ENCODE measurements around the gene PPP2R2C. TPM values are rescaled to one million over a fixed set of nuclear protein-coding genes. Genes with fewer than 3 reads are reported as not detected.

PPP2R2C gene
- polyA plus RNA-seq, 4 donors, result 0.16 to 2.3 (median 0.81) TPM; not detected in 1

GRCh38 chr4:6288342-6288741, 184.1 kb downstream of the PPP2R2C start:
- FAIRE-seq (no peak), DNase-seq (no peak)
- Histone ChIP-seq H3K36me3 (ENCODE audit: control insufficient read depth in 3 of 3, insufficient read depth in 2 of 3, low read depth in 1 of 3, low read length in 3 of 3) (peaks cover 0 to 85% (median 3%) of the 10 kb centered on the region in 3 donors), H3K27ac (ENCODE audit: low read depth in 1 of 3, low read length in 2 of 3) (no peak overlapping the region), H3K4me1 (ENCODE audit: control insufficient read depth in 3 of 3, insufficient read depth in 2 of 3, low read depth in 1 of 3, low read length in 2 of 3) (no peaks in the 10 kb centered on the region), H3K4me3 (ENCODE audit: low read depth in 1 of 3, low read length in 3 of 3) (no peak overlapping the region), H3K9me3 (ENCODE audit: control insufficient read depth in 2 of 2, insufficient read depth in 1 of 2, low read depth in 1 of 2, low read length in 1 of 2) (no peaks in the 10 kb centered on the region), H3K27me3 (ENCODE audit: control insufficient read depth in 3 of 3, insufficient read depth in 3 of 3, low read length in 3 of 3) (no peaks in the 10 kb centered on the region)
- WGBS, 3 donors, result 96 to 98% (median 96%) methylated on average over 5 of the region's 5 CpGs

GRCh38 chr4:6287017-6287788, 185.2 kb downstream of the PPP2R2C start:
- peaks cover 0 to 81% (median 3%) of the 10 kb centered on the region in 3 donors for H3K36me3 ChIP-seq (ENCODE audit: control insufficient read depth in 3 of 3, insufficient read depth in 2 of 3, low read depth in 1 of 3, low read length in 3 of 3)
- DNase-seq, result no peak
- no peak overlapping the region for H3K4me3 ChIP-seq (ENCODE audit: low read depth in 1 of 3, low read length in 3 of 3)
- 93 to 96% (median 95%) methylated on average over 16 of the region's 16 CpGs for WGBS, 3 donors
- no peaks in the 10 kb centered on the region for H3K27me3 ChIP-seq (ENCODE audit: control insufficient read depth in 3 of 3, insufficient read depth in 3 of 3, low read length in 3 of 3)
- H3K9me3 ChIP-seq (ENCODE audit: control insufficient read depth in 2 of 2, insufficient read depth in 1 of 2, low read depth in 1 of 2, low read length in 1 of 2), result no peaks in the 10 kb centered on the region
- no peak overlapping the region for H3K27ac ChIP-seq (ENCODE audit: low read depth in 1 of 3, low read length in 2 of 3)
- H3K4me1 ChIP-seq (ENCODE audit: control insufficient read depth in 3 of 3, insufficient read depth in 2 of 3, low read depth in 1 of 3, low read length in 2 of 3), result no peaks in the 10 kb centered on the region
- FAIRE-seq, result no peak

- WGBS, 3 donors, result 88 to 92% (median 89%) methylated on average over 4 of the region's 4 CpGs
Observed at GRCh38 chr4:6283282-6283681, 189.1 kb downstream of the PPP2R2C start.

GRCh38 chr4:6282314-6282771, 190.1 kb downstream of the PPP2R2C start:
- H3K36me3 ChIP-seq (ENCODE audit: control insufficient read depth in 3 of 3, insufficient read depth in 2 of 3, low read depth in 1 of 3, low read length in 3 of 3), result peaks cover 0 to 85% (median 3%) of the 10 kb centered on the region in 3 donors
- H3K27ac ChIP-seq (ENCODE audit: low read depth in 1 of 3, low read length in 2 of 3), result peak overlapping the region in 1 of 3 donors; percentile 4
- H3K27me3 ChIP-seq (ENCODE audit: control insufficient read depth in 3 of 3, insufficient read depth in 3 of 3, low read length in 3 of 3), result no peaks in the 10 kb centered on the region
- 52 to 72% (median 72%) methylated on average over 6 of the region's 6 CpGs for WGBS, 3 donors
- DNase-seq, result no peak
- no peak overlapping the region for H3K4me3 ChIP-seq (ENCODE audit: low read depth in 1 of 3, low read length in 3 of 3)
- peaks cover 7 to 28% (median 16%) of the 10 kb centered on the region in 3 donors for H3K4me1 ChIP-seq (ENCODE audit: control insufficient read depth in 3 of 3, insufficient read depth in 2 of 3, low read depth in 1 of 3, low read length in 2 of 3)
- no peaks in the 10 kb centered on the region for H3K9me3 ChIP-seq (ENCODE audit: control insufficient read depth in 2 of 2, insufficient read depth in 1 of 2, low read depth in 1 of 2, low read length in 1 of 2)
- FAIRE-seq, result no peak

More at GRCh38 chr4:6283282-6283681, 189.1 kb downstream of the PPP2R2C start:
- Histone ChIP-seq H3K4me1 (ENCODE audit: control insufficient read depth in 3 of 3, insufficient read depth in 2 of 3, low read depth in 1 of 3, low read length in 2 of 3) (peaks cover 4 to 19% (median 14%) of the 10 kb centered on the region in 3 donors), H3K27ac (ENCODE audit: low read depth in 1 of 3, low read length in 2 of 3) (no peak overlapping the region), H3K4me3 (ENCODE audit: low read depth in 1 of 3, low read length in 3 of 3) (no peak overlapping the region), H3K9me3 (ENCODE audit: control insufficient read depth in 2 of 2, insufficient read depth in 1 of 2, low read depth in 1 of 2, low read length in 1 of 2) (no peaks in the 10 kb centered on the region), H3K36me3 (ENCODE audit: control insufficient read depth in 3 of 3, insufficient read depth in 2 of 3, low read depth in 1 of 3, low read length in 3 of 3) (peaks cover 0 to 85% (median 3%) of the 10 kb centered on the region in 3 donors), H3K27me3 (ENCODE audit: control insufficient read depth in 3 of 3, insufficient read depth in 3 of 3, low read length in 3 of 3) (no peaks in the 10 kb centered on the region)
- no peak for DNase-seq
- no peak for FAIRE-seq

- FAIRE-seq (no peak), DNase-seq (no peak)
- WGBS, 3 donors, result 73 to 90% (median 90%) methylated on average over 20 of the region's 20 CpGs
- Histone ChIP-seq H3K4me1 (ENCODE audit: control insufficient read depth in 3 of 3, insufficient read depth in 2 of 3, low read depth in 1 of 3, low read length in 2 of 3) (peaks cover 7 to 35% (median 16%) of the 10 kb centered on the region in 3 donors), H3K27ac (ENCODE audit: low read depth in 1 of 3, low read length in 2 of 3) (peak overlapping the region in 1 of 3 donors; percentile 4), H3K27me3 (ENCODE audit: control insufficient read depth in 3 of 3, insufficient read depth in 3 of 3, low read length in 3 of 3) (no peaks in the 10 kb centered on the region), H3K36me3 (ENCODE audit: control insufficient read depth in 3 of 3, insufficient read depth in 2 of 3, low read depth in 1 of 3, low read length in 3 of 3) (peaks cover 0 to 79% (median 3%) of the 10 kb centered on the region in 3 donors), H3K4me3 (ENCODE audit: low read depth in 1 of 3, low read length in 3 of 3) (no peak overlapping the region), H3K9me3 (ENCODE audit: control insufficient read depth in 2 of 2, insufficient read depth in 1 of 2, low read depth in 1 of 2, low read length in 1 of 2) (no peaks in the 10 kb centered on the region)
Observed at GRCh38 chr4:6281436-6282313, 190.7 kb downstream of the PPP2R2C start.

- H3K4me3 ChIP-seq (ENCODE audit: low read depth in 1 of 3, low read length in 3 of 3), result no peak overlapping the region
- H3K27ac ChIP-seq (ENCODE audit: low read depth in 1 of 3, low read length in 2 of 3), result no peak overlapping the region
- peaks cover 9 to 46% (median 16%) of the 10 kb centered on the region in 3 donors for H3K4me1 ChIP-seq (ENCODE audit: control insufficient read depth in 3 of 3, insufficient read depth in 2 of 3, low read depth in 1 of 3, low read length in 2 of 3)
- H3K9me3 ChIP-seq (ENCODE audit: control insufficient read depth in 2 of 2, insufficient read depth in 1 of 2, low read depth in 1 of 2, low read length in 1 of 2), result no peaks in the 10 kb centered on the region
- no peaks in the 10 kb centered on the region for H3K27me3 ChIP-seq (ENCODE audit: control insufficient read depth in 3 of 3, insufficient read depth in 3 of 3, low read length in 3 of 3)
- peak in 1 of 2 donors; percentile 81 for DNase-seq
- H3K36me3 ChIP-seq (ENCODE audit: control insufficient read depth in 3 of 3, insufficient read depth in 2 of 3, low read depth in 1 of 3, low read length in 3 of 3), result peaks cover 0 to 70% (median 3%) of the 10 kb centered on the region in 3 donors
- WGBS, 3 donors, result 52 to 80% (median 70%) methylated on average over 16 of the region's 16 CpGs
- no peak for FAIRE-seq
Observed at GRCh38 chr4:6280365-6280996, 191.9 kb downstream of the PPP2R2C start.

GRCh38 chr4:6279582-6280289, 192.7 kb downstream of the PPP2R2C start:
- Histone ChIP-seq H3K4me1 (ENCODE audit: control insufficient read depth in 3 of 3, insufficient read depth in 2 of 3, low read depth in 1 of 3, low read length in 2 of 3) (peaks cover 9 to 50% (median 16%) of the 10 kb centered on the region in 3 donors), H3K4me3 (ENCODE audit: low read depth in 1 of 3, low read length in 3 of 3) (no peak overlapping the region), H3K27ac (ENCODE audit: low read depth in 1 of 3, low read length in 2 of 3) (peak overlapping the region in 2 of 3 donors; percentile 67 to 92), H3K36me3 (ENCODE audit: control insufficient read depth in 3 of 3, insufficient read depth in 2 of 3, low read depth in 1 of 3, low read length in 3 of 3) (peaks cover 0 to 66% (median 3%) of the 10 kb centered on the region in 3 donors), H3K9me3 (ENCODE audit: control insufficient read depth in 2 of 2, insufficient read depth in 1 of 2, low read depth in 1 of 2, low read length in 1 of 2) (no peaks in the 10 kb centered on the region), H3K27me3 (ENCODE audit: control insufficient read depth in 3 of 3, insufficient read depth in 3 of 3, low read length in 3 of 3) (no peaks in the 10 kb centered on the region)
- 62 to 83% (median 71%) methylated on average over 14 of the region's 14 CpGs for WGBS, 3 donors
- FAIRE-seq (no peak), DNase-seq (no peak)
